ENCODE measurements around the gene ZSWIM4. TPM values are rescaled to one million over a fixed set of nuclear protein-coding genes. Genes with fewer than 3 reads are reported as not detected.
A peak's percentile ranks its signal among the peaks of the same experiment; 100 is the strongest.

Gene ZSWIM4
- total RNA-seq, 1 donor from 2014 or later: 10.6 TPM

DNA sequence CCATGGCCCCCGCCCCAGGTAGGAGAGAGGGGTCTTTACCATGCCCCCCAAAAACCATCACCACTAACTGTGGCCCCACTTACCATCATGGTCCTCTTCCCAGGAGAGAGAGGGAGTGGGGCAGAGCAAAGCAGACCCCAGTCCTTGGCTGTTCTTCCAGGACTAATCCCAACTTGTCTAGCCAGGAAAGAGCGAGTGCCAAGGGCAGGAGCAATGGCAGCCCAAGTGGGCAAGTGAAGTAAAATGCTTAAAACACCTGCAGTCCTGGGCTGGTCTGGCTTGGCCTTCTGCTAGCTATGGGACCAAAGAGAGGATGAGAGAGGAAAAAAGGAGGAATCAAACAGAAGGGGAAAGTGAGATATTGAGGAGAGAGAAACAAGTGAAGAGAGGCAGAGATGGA lies 17.9 kb downstream of the ZSWIM4 start:
- no peak for DNase-seq

GRCh38 chr19:13814550-13814949 lies 19.3 kb downstream of the ZSWIM4 start:
- DNase-seq: no peak

DNA sequence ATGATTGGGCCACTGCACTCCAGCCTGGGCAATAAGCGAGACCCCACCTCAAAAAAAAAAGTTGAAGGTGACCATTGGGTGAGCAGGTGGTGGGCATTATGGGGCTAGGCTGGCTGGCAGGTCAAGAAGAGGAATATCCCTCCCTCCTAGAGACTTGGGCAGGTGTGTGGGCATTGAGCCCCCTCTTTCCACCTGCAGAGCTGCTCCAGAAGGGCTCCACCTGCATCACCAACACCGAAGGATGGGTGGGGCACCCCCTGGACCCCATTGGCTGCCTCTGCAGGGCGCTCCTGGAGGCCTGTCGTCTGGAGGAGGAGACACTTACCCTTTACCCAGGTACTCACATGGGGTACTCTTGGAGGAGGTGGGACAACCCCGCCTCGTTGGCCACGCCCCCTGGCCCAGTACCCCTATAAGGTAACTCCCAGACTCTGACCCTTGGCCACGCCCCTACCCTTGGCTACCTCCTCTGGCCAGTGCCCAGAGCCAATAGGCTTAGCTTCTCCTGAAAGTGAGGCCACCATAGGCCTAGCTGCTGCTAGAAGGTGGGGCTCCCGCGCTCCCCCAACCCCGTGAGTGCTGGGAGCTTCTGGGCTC lies 21.9 kb downstream of the ZSWIM4 start:
- DNase-seq: no peak

- peak; percentile 68 for DNase-seq
Observed at GRCh38 chr19:13817615-13818371, 22.6 kb downstream of the ZSWIM4 start.

- DNase-seq: no peak
Observed at GRCh38 chr19:13819238-13819637, 24.0 kb downstream of the ZSWIM4 start.

DNA sequence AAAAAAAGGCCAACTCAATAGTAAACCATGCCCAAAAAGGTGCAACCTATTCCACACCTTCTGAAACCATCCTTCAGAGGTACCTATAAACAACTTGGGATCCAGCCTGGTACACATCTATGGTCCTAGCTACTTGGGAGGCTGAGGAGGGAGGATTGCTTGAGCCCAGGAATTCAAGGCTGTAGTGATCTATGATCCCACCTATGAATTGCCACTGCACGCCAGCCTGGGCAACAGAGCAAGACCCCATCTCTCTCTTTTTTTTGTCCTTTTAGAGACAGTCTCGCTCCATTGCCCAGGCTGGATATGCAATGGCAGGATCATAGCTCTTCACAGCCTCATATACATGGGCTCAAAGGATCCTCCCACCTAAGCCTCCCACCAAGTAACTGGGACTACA lies 26.0 kb downstream of the ZSWIM4 start:
- DNase-seq: no peak

- no peak for DNase-seq
Observed at GRCh38 chr19:13823256-13823655, 28.0 kb downstream of the ZSWIM4 start.

DNA sequence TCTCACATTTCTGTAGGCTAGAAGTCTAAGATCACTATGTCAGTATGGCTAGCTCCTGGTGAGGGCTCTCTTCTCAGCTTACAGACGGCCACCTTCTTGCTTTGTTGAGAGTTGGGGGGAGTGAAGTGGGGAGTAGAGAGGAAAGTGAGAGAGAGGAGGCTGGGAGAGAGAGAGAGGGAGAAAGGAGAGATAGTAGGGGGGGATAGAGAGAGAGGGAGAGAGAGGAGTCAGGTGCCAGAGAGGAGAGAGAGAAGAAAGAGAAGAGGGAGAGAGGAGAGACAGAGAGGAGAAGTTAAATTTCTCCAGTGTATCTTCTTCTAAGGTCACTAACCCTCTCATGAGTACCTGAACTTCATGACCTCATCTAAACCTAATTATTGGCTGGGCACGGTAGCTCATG lies 28.7 kb downstream of the ZSWIM4 start:
- no peak for DNase-seq

GRCh38 chr19:13824703-13825102 lies 29.5 kb downstream of the ZSWIM4 start:
- DNase-seq: no peak

DNA sequence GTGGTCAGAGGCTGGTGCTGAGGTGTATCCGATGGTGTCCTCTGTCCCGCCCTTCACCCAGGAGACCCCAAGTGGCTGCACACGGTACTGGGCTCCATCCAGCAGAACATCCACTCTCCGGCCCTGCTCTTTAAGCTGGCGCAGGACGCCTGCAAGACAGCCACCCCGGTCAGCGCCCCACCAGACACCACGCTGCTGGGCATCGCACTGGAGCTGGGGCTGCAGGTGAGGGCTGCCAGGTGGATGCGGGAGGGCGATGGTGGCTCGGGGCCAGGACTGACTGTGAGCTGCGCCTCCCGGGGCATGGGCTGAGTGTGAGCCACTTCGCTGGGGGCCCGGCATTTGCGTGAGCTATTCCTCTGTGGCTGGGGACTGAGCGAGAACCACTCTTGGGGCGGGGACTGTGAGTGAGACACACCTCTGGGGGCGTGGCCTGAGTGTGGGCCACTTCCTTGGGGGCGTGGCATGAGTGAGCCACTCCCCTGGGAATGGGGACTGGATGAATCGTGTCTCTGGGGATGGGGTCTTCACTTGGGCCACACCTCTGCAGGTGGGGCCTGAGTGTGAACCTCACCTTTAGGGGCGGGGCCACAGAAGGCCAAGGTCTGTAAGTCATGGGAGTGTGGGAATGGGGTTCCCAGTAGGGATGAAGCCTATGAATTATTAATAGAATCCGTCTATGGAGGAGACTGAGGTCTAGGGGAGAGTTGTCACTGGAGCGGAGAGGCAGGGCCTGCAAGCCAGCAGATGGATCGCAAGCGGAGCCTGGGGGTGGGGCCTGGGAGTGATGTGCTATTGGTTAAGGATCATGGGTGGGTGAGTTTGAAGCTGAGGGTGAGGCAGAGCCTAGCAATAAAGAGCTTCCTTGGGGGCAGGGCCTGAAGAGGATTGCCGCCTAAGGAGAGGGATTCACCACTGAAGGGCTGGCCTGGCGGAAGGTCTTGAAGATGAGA lies 30.5 kb downstream of the ZSWIM4 start:
- DNase-seq: no peak

GRCh38 chr19:13826652-13827235 lies 31.5 kb downstream of the ZSWIM4 start:
- DNase-seq: no peak

DNA sequence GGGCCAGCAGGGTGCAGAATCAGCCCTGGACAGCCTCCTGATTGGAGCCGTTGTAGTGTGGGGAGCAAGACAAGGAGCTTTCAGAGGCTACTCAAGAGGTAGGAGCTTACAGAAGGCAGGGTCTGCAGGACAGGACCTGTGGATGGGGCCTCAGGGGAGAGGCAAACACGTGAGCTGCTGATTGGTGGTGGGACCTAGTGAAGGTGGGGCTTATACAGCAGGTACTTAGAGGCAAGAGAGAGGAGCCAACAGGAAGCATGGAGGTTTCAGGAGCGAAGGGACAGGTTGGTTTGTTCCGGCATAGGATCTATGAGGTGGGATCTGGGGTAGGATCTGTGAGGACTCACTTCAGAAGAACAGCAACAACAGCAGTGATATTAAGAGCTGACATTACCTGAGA lies 32.4 kb downstream of the ZSWIM4 start:
- DNase-seq: no peak

- DNase-seq: no peak
Observed at GRCh38 chr19:13830114-13830740, 35.0 kb downstream of the ZSWIM4 start.

DNA sequence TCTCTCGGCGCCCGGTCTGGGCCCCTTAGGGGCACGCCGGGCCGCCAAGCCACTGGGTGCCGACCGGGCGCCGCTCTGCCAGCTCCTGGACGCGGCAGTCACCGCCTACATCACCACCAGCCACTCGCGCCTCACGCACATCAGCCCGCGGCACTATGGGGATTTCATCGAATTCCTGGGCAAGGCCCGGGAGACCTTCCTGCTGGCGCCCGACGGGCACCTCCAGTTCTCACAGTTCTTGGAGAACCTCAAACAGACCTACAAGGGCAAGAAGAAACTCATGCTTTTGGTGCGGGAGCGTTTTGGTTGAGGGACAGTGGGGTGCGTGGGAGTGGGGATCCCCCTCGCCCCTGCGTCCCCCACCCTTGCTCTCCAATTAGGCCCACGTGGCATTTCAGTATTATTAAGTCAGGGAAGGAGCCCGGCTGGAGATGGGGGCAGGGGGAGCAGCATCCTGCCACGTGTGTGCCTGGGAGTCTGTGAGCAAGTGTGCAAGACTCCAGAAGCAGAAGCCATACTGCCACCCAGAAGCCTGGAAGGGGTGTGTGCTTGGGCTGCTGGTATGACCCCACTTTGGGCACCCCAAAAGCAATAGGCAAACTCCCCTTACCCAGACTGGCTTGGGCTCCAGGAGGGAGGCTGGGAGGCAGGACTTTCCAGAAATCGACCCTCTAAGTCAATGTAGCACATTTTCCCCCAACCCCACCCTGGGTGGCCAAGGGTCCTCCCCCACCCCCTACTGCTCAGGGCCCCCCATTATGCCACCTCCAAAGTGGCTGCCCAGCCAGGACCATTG lies 35.7 kb downstream of the ZSWIM4 start:
- DNase-seq: no peak

- DNase-seq: no peak
Observed at GRCh38 chr19:13831537-13832467, 36.6 kb downstream of the ZSWIM4 start.

DNA sequence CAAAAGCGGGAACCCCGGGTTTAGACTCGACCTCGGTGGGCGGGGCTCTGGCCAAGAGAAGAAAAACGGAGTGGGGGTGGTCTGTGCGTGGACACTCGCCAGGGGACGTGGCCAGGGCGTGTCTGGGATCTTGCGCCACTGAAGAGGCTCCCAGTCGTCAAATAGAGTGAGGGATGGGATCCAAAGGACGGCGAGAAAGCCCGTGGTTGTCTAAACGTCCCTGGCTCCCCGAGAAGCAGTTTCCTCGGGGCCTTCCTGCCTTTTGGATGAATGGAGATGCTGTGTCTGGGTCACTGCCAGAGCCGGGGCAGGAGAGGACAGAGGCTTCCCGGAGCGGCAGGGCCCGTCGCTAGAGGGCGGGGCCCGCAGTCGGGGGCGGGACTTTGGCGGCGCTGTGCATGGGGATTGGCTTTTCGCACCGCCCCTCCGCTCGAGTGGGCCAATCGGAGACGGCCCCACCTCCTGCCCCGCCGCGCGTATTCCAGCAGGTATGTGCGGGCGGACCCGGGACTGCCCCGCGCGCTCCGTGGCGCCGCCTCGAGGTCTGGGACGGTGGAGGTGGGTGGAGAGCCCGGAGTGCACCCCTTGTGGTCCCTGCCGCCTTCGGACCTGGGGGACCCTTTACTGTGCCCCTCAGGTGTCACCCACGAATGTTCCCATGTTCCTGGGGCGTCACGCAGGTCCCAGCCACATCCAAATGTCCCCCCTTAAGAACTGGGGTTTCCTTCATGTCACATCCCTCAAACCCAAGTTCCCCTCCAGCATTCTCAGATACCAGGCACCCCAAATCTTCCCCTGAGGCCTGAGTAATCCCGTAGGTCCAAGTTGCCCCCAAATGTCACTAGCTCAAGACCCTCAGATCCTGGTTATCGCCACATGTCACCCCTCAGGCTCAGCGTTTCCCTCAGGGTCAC lies 38.3 kb downstream of the ZSWIM4 start:
- DNase-seq: peak; percentile 95

DNA sequence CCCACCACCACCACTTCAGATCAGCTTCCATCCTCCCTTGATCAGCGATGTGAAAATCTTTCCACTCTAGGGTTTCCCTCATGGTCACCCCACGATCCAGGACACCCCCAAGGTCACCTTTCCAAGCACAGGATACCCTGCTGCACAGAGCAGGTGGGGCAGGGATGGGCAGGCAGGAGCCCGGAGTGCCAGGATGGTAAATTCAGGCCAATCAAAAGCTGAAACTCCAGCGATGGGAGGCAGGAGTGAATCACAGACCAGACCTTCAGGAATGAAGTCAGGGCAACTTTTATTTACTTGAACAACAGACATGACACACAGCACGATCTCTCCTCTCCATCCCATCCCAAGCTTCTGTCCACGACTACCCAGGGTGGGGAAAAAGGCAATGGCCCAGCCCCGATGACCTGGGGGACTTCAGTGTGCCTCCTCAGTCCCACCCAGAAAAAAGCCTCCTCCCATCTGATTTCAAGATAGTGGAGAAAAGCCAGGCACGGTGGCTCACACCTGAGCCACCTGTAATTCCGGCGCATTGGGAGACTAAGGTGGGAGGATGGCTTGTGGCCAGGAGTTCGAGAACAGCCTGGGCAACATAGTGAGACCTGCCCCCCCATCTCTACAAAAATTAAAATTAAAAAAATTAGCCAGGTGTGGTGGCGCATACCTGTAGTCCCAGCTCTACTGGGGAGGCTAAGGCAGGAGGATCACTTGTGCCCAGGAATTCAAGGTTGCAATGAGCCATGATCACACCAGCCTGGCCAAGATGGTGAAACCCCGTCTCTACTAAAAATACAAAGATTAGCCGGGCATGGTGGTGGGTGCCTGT lies 39.2 kb downstream of the ZSWIM4 start:
- no peak for DNase-seq

Measured in tongue (tissue), 2 donors.